DND-41 (cell line): Measurements from ENCODE around the gene TTC24.

ENCODE experiments used
- ATAC-seq: fragments of 200-7000 bp; cut with Tn5 transposase; 3 replicates; pipeline ENCODE4 v1.9.1; 2021; ENCODE audit warnings: low read depth; ENCODE audit not compliant: insufficient read depth
- DNase-seq: peaks from one replicate; pipeline ENCODE4 v3.0.0-alpha.2; 2020
- H2AFZ ChIP-seq: 2 replicates; pipeline ENCODE4 v1.6.0; 2012; ENCODE audit warnings: low read depth, low read length
- H3K27ac ChIP-seq: 2 replicates; pipeline ENCODE4 v1.5.1; 2012; ENCODE audit warnings: low read length, inconsistent platforms
- H3K27me3 ChIP-seq: fragments of 200-600 bp; sonication (generic); 2 replicates; pipeline ENCODE4 v1.6.0; 2012; ENCODE audit warnings: low read length, mild to moderate bottlenecking, inconsistent platforms; ENCODE audit not compliant: insufficient read depth, poor library complexity
- H3K36me3 ChIP-seq: 2 replicates; pipeline ENCODE4 v1.5.1; 2012; ENCODE audit warnings: low read length, inconsistent platforms; ENCODE audit not compliant: insufficient read depth
- H3K4me1 ChIP-seq: 2 replicates; pipeline ENCODE4 v1.5.1; 2012; ENCODE audit warnings: mild to moderate bottlenecking, low read length; ENCODE audit not compliant: insufficient read depth
- H3K4me2 ChIP-seq: 2 replicates; pipeline ENCODE4 v1.6.0; 2012; ENCODE audit warnings: mild to moderate bottlenecking, moderate library complexity, low read length, inconsistent platforms; ENCODE audit not compliant: insufficient read depth
- H3K4me3 ChIP-seq, 2 experiments: fragments of 200-600 bp in 1 of 2; shearing (Covaris generic) in 1 of 2; 2 replicates each; pipeline ENCODE4 v1.5.1; 2012 to 2016; ENCODE audit warnings: inconsistent platforms in 2 of 2, low read length in 2 of 2, mild to moderate bottlenecking in 2 of 2, low read depth in 1 of 2, moderate library complexity in 1 of 2
- H3K79me2 ChIP-seq: 2 replicates; pipeline ENCODE4 v1.6.0; 2012; ENCODE audit warnings: low read length, inconsistent platforms; ENCODE audit not compliant: insufficient read depth
- H3K9ac ChIP-seq: 2 replicates; pipeline ENCODE4 v1.6.0; 2012; ENCODE audit warnings: low read depth, mild to moderate bottlenecking, inconsistent platforms, low read length, moderate library complexity
- H3K9me3 ChIP-seq: 2 replicates; pipeline ENCODE4 v1.5.1; 2012; ENCODE audit warnings: low read length, moderate library complexity, mild to moderate bottlenecking, inconsistent platforms; ENCODE audit not compliant: insufficient read depth, severe bottlenecking
- H4K20me1 ChIP-seq: 2 replicates; pipeline ENCODE4 v1.6.0; 2012; ENCODE audit warnings: low read length; ENCODE audit not compliant: insufficient read depth
- CTCF ChIP-seq: IDR thresholded peaks from 2 replicates; pipeline ENCODE4 v1.5.1; 2012; ENCODE audit warnings: borderline replicate concordance, low read length, moderate library complexity, mild to moderate bottlenecking; ENCODE audit not compliant: poor library complexity, severe bottlenecking; ENCODE audit errors: extremely low read depth
- EZH2 ChIP-seq: IDR thresholded peaks from 3 replicates; pipeline ENCODE4 v1.6.1; 2012; ENCODE audit warnings: borderline replicate concordance, low read depth, mild to moderate bottlenecking, moderate library complexity, low read length, inconsistent platforms; ENCODE audit not compliant: severe bottlenecking

Gene TTC24

GRCh38 chr1:156571261-156571852, 8.2 kb upstream of the TTC24 start:
- Histone ChIP-seq H3K27me3 (no peaks in the 10 kb centered on the region), H3K27ac (peak overlapping the region; percentile 49; the same call in 1 of the 2 replicates), H3K36me3 (peaks cover 11% of the 10 kb centered on the region), H3K4me1 (peaks cover 22% of the 10 kb centered on the region), H3K9ac (peak overlapping the region; percentile 66), H3K9me3 (no peaks in the 10 kb centered on the region), H2AFZ (peak overlapping the region; percentile 81), H4K20me1 (no peaks in the 10 kb centered on the region), H3K4me3 (peak overlapping the region; percentile 58 to 87; a peak in 3 of 4 replicates), H3K4me2 (peak overlapping the region; percentile 91), H3K79me2 (peaks cover 18% of the 10 kb centered on the region)
- ATAC-seq (no peak), DNase-seq (no peak)
- TF ChIP-seq CTCF: no peak
- TF ChIP-seq EZH2: no peak

GRCh38 chr1:156571919-156572662, 7.4 kb upstream of the TTC24 start, which contains the start of gene IQGAP3:
Gene IQGAP3 (minus strand): TSS chr1:156572565. CDS start chr1:156572529, 36 bp downstream.
- H3K27me3 ChIP-seq: no peaks in the 10 kb centered on the region
- peak within 1 kb of the TSS; percentile 81 for H2AFZ ChIP-seq
- TF ChIP-seq CTCF (no peak), EZH2 (no peak)
- peak within 1 kb of the TSS; percentile 58 to 87; a peak in 3 of 4 replicates for H3K4me3 ChIP-seq
- no peaks in the 10 kb centered on the region for H3K9me3 ChIP-seq
- DNase-seq (peak; percentile 79), ATAC-seq (peak; percentile 97)
- H4K20me1 ChIP-seq: no peaks in the 10 kb centered on the region
- H3K36me3 ChIP-seq: peaks cover 9% of the 10 kb centered on the region
- peaks cover 22% of the 10 kb centered on the region for H3K4me1 ChIP-seq
- peak within 1 kb of the TSS; percentile 66 for H3K9ac ChIP-seq
- peaks cover 18% of the 10 kb centered on the region for H3K79me2 ChIP-seq
- H3K27ac ChIP-seq: peak within 1 kb of the TSS; percentile 49
- H3K4me2 ChIP-seq: peak within 1 kb of the TSS; percentile 91

- Histone ChIP-seq H3K27ac (peak overlapping the region; percentile 49; the same call in 1 of the 2 replicates), H3K9ac (peak overlapping the region; percentile 66), H3K9me3 (no peaks in the 10 kb centered on the region), H3K4me1 (peaks cover 22% of the 10 kb centered on the region), H3K36me3 (peaks cover 4% of the 10 kb centered on the region), H4K20me1 (no peaks in the 10 kb centered on the region), H3K4me3 (peak overlapping the region; percentile 58 to 87; a peak in 3 of 4 replicates), H3K79me2 (peaks cover 18% of the 10 kb centered on the region), H3K4me2 (peak overlapping the region; percentile 91), H2AFZ (peak overlapping the region; percentile 81), H3K27me3 (no peaks in the 10 kb centered on the region)
- ATAC-seq (no peak), DNase-seq (no peak)
- TF ChIP-seq EZH2 (no peak), CTCF (no peak)
Observed at GRCh38 chr1:156572663-156573018, 6.9 kb upstream of the TTC24 start.
